Left renal pelvis (tissue), 4 donors: ENCODE data around the gene KHDRBS2. TPM values are rescaled to one million over a fixed set of nuclear protein-coding genes. Genes with fewer than 3 reads are reported as not detected.

Experiments
- DNase-seq, 4 donors: peaks; one replicate each; pipeline ENCODE4 v3.0.0-alpha.2; 2013; ENCODE audit warnings: low read depth in 4 of 4, low spot score in 3 of 4
- polyA plus RNA-seq, 4 donors: library from polyadenylated mRNA; unstranded; fragments of 120-200 nt; gene quantifications; one replicate each; pipeline ENCODE4 v1.2.1, GENCODE V29; 2013; ENCODE audit not compliant: insufficient read length in 4 of 4

The KHDRBS2 gene
- polyA plus RNA-seq, 4 donors, result 0.48 to 2.3 (median 2.1) TPM

DNA sequence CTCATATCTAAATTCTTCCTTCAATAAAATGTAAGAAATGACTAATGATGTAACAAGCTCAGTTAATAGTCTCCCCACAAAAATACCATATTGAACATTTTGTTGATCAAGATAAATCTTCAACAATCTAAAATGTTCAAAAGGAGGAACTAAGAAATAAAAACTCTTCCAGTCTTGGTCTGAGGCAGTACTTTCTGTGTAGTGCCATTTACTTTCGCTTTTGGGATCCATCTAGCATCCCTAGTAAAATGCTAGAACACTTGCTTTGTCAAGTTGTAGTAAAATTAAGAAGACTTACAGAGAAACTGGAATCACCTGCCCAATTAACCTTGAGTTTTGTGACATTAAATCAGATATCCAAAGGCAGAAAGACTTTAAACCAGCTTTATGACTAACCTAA is 246.4 kb downstream of the KHDRBS2 start:
- no peak for DNase-seq

DNA sequence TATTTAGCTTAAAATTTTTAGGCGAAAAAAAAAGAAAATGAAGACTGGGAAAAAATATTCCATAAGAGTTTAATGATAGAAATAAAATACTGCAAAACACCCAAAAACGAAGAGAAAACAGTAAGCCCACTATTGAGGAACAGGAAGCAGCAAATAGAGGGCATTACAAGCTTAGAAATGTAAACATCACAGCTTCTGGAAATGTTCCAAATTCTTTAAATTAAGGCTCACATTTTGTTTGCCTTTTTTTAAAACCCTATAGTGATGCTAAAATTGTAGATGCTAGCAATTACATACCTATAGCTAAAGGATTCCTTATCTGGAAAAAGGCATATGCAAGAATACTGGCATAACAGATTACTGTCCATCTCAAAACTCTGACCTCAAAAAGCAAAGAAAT is 248.6 kb downstream of the KHDRBS2 start:
- DNase-seq, result no peak

DNA sequence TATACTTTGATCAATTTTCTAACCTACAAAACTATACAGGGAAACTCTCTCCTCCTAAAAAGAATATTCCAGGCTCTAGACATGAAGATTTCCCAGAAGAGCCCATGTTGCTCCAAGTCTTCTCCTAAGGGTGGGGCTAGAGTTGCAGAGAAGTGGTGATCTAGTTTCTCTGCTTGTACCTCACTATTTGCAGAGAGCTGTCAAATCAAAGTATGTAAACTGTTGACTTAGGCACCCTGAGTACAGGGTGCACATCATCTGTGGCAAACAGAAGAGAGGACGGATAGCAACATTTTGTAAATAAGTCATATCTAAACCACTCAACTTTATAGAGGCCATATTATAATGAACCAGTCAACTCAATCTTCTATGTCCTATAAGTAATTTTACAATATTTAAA is 250.1 kb downstream of the KHDRBS2 start:
- no peak for DNase-seq

DNA sequence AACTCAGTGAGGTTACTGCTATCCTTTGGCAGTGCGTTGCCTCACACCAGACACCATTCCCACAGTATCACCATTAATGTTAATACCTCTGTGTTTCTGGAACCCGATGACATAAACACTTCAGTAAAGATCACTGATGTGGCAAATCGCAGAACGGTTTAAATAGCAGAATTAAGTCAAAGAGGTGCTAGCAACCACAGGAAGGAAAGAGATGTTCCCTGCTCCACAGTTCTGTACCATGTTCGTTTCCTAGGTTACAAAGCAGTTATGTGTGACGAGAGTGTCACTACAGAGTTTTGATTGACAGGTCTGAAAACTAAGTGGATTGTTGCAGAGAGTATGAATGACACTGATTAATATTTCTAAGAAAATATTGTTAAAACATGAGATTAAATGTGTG is 272.3 kb downstream of the KHDRBS2 start:
- DNase-seq, result no peak

DNA sequence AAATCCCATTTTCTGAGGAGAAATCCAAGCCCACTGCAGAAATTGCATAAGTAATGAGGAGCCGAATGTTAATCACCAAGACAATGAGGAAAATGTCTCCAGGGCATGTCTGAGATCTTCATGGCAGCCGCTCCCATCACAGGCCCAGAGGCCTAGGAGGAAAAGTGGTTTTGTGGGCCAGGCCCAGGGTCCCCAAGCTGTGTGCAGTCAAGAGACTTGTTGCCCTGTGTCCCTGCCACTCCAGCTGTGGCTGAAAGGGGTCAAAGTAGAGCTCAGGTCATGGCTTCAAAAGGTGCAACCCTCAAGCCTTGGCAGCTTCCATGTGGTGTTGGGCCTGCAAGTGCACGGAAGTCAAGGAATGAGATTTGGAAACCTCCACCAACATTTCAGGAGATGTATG is 276.6 kb downstream of the KHDRBS2 start:
- no peak for DNase-seq

DNA sequence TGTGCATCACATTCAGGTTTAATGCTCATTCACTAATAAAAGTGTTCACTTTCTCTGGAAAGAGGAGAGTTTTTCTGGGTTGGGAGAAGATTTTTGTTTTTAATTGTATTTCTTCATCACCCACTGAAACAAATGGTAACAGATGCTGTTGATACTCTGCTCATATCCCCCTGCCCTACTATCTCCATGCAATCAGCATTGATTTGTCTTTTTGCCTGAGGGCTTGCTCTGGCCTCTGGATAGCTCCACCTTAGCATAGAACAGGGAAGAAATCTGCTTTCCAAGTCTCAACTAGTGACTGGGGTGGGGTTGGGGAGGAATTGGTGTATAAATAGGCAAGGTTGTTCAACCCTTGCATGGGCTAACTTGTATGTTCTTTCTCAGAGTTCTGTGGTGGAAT is 296.4 kb downstream of the KHDRBS2 start:
- DNase-seq, result no peak

DNA sequence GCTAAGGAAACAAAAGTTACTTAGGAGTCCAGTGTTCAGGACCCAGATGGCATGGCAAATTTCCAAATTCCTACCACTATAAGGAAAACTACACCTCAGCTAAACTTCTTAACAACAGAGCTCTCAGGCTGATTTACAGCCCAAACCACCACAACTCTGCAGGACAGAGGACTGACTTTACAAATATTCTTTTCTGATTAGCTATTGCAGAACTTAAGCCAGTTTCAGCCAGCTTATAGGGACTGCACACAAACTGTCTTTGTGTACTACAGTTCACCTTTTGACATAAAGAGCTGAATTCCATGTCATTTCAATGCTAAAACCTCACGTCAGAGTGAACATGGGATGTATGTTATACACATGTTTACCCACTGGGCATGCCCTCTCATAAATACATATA is 305.4 kb downstream of the KHDRBS2 start:
- DNase-seq, result no peak

DNA sequence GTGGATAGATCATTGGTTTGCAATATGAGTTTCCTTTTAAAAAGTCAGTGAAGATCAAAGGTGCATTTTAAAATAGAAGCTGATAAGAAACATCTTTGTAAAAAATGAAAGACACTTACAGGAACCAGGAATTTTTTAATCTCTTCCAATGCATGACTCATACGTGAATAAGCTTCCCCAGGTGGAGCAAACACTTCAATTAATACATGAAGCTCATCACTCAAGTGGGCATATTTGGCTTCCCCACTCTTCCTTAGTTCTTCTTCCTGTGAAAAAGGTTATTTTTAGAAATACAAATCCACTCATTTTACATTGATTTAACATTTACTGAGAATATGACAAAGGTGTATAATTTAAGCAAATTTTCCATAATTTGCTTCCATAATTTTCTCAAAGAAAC is 308.1 kb downstream of the KHDRBS2 start:
- DNase-seq, result no peak

DNA sequence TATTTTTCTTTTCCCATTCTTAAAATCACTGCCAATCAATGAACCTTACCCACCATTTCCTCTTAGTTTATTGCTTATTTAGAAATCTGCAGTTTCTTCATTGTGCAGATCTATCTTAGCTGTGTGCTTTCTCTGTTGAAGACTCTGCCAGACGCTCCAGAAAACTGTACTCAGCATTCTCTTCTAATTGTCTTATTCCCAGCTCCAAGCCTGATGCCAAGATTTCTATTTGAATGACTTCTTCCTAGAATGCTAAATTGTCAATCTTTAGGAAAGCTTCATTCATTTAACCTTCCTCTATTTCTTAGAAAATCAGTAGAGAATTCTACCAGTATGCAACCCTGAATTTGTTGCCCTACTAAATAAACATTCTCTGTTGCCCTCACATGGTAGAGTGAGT is 308.9 kb downstream of the KHDRBS2 start:
- no peak for DNase-seq

DNA sequence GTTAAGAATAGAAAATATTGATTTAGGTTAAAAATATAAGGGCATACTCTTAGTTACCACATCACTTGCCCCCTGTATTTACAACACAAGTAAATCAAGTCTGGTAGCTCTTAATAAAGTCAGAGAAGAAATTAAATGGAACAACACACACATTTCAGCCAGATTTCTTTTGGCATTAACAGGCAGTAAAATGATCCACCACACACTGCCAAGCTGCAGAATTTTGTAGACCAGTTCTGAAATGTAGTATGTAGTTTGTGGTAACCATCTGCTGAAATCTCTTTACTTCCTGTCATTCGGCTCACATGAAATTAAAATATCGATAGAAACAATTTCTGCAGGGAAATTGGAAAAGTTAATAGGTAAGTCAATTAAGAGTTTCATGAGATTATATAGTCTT is 326.8 kb downstream of the KHDRBS2 start:
- no peak for DNase-seq

DNA sequence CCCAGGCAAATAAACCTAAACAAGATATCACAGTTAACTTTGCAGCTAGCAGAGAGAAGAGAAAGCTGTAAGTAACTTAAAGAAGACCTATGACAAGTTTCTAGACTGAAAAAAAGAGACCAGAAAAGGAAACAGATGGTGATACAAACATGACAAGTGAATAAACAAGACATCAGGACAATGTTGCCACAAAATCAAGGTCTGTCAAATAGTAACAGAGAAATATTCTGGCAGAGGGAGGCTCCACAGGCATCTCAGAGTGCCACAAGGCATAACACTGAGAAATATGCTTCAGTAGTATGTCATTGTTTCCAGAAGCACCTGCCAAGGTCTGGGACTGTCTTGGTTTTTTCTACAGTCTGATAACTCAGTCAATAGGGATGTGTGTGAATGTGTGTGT is 332.2 kb downstream of the KHDRBS2 start:
- no peak for DNase-seq

DNA sequence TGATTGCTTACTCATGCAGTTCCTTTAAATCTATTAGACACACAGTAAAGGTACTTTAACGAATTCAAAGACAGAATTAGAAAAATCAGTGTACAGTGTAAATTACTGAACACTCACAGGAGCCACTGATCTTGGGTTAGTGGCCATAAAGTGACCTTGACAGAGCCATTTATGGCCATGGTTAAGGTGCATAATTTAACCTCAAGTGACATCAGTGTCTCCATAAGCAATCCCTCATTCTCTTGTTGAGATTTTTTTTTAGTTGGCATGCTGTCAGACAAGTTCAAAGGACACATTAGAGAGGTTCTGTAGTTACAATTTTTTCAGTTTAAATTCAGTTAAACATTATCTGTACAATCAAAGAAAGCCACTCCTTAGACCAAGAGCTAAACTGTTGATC is 334.4 kb downstream of the KHDRBS2 start:
- no peak for DNase-seq

DNA sequence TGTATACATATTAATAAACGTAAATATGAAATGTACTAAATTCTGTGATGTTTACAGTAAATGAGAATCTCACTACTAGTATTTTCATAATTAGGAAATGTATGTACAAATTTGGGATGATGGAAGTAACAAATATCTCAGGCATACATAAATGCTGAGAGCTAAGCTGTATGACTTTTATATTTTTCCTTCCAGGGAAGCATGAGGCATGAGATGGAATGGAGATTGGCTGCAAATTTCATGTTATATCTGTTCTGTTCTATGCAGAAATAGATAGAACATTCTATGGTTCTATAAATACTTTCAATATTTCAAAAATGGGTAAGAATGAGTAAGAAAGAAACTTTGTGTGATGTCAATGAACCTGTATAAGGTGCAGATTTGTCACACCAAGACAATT is 335.2 kb downstream of the KHDRBS2 start:
- DNase-seq, result no peak

DNA sequence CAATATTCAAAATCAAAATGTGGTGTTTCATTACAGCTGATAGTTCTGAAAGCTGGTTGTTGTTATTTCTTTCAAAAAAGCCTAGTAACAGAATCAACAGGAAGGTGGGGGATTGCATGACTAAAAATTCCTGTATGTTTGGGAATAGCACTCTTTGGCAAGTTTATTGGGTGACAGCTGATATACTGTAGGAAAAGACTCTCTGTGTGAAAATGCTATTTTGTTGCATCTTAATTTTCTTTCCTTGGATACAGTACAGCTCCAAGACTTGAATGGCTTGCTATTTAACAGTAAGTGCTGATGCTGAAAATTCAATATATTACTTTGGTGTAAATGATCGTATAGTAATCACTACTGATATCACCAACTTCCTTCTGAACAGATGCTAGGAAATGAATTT is 336.1 kb downstream of the KHDRBS2 start:
- no peak for DNase-seq

DNA sequence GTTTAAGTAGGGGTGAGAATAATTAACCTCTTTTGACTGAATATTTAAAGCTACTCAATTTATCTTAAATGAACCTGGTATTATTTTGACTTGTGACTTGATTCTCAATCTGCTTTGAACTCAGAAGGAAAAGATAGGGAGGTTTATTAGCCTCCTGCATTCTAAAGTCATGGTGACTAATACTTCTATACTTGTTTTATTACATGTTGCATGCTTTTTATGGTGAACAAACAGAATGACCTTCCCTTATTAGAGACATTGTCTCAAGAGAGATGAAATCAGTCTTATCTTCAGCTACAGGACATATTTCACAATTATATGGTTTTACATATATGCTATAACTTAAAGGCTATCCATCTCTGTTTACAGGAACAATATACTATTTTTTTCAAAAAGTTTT is 336.9 kb downstream of the KHDRBS2 start:
- DNase-seq, result no peak

DNA sequence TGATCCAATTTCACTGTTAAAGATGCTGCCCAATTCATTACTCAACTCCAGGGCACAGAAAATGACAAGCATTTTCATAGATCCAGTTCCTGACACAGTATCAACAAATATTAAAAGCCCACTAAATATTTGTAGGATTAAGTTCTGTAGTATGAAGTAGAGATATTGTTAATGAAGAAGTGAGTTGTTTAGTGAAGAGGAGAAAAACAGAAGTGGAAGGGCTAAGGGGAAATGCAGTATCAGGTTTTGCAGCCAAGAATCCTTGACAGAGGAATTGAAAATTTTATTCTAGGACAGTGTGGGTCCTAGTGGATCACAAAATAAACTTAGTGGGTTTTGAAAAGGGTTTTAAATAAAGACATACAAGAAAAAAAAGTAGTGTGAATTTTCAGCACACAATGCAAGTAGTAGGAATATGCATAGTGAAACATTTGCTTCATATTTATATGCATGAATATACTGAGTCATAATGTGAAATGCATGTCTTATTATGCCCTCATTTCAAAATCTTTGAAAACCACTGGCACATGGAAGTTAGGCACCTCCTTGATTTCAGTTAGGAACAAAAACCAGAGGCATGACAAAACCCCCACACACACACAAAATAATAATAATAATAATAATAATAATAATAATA is 338.6 kb downstream of the KHDRBS2 start:
- DNase-seq, result no peak

DNA sequence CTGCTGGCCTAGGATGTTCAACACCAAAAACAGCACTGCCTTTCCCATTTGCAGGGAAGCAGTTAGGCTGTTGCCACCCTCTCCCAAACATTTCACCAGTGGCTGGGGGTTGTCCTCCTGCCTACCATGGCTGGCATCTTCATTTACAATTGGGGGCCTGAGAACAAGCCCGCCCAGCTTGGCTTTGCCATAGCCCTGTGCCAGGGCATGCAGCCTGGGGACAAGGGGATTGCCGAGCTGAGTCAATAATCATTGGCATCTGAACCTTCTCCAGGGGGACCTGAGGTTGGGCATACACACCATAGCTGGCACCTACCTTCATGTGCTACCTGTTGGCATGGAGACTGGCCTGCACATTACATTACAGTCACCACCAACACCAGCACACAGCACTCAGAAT is 345.1 kb downstream of the KHDRBS2 start:
- DNase-seq, result no peak

DNA sequence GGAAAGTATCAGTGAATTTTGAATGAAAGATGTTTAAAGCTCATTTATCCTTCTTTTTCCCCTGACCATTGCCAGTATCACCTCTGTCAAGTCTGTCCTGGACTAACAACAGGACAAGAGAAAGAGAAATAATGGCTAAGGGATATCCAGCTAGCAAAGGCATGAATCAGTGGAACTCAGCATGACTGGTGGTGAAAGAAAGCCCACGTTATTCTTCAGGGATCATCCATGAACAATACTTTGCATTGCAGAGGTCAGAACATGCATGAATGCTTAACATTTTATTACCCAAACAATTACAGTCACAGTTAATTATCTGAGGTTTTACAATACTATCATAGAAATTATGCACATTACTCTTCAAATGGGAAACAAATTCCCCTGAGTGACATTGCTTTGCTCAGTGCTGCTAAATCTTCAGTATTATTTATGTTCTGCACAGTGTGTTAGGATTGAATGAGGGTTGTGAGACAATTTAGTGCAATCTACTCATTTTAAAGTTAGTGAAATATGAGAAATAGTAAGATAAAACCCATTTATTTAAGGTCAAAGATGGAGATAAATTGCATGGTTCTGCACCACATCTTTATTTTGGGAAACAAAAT is 350.7 kb downstream of the KHDRBS2 start:
- DNase-seq, result no peak

DNA sequence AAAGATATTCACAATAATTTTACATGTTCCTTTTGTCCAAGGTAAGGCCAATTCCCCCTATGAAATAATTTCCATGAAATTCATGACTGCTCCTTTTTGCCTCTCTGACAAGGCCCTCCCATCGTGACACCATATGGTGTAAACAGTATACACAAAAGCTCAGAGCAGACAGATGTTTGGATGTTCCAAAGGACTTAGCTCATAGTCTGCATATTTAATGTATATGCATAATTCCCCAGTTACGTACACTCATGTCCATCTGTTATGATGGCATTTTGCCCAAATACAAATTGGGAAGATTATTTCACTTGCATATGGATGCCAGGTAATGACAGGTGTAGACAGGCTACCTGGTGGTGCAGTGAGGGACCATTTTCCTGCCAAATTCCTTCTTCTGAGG is 376.5 kb downstream of the KHDRBS2 start:
- no peak for DNase-seq

DNA sequence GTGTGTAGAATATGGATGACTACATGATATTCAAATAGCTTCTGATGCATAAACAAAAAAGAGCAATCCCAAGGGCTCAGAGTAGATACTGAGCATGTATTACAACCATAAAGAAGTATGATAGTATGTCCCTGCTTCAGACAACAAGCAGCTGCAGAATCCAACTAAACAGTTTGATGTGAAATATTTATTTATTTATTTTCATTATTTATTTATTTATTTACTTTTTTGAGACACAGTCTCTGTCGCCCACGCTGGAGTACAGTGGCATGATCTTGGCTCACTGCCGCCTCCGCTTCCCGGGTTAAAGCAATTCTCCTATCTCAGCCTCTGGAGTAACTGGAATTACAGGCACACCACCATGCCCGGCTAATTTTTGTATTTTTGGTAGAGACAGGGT is 384.3 kb downstream of the KHDRBS2 start:
- no peak for DNase-seq

DNA sequence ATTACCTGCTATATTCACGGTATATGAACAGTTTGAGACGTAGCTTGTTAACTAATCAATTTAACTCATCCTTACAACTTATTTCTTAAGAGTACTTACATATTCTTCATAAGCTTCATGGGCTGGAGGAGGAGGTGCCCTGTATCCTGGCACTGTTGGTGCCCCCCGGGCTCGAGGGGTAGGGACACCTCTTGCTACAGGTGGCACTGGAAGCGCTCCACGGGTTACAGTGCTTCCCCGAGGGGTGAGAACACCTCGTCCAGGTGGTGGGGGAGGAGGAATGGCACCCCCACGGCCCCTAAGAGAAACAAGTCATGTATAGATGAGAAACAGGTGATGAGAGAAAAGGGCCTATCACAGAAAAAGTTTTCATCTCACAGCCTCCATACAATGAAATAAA is 391.5 kb downstream of the KHDRBS2 start:
- no peak for DNase-seq

DNA sequence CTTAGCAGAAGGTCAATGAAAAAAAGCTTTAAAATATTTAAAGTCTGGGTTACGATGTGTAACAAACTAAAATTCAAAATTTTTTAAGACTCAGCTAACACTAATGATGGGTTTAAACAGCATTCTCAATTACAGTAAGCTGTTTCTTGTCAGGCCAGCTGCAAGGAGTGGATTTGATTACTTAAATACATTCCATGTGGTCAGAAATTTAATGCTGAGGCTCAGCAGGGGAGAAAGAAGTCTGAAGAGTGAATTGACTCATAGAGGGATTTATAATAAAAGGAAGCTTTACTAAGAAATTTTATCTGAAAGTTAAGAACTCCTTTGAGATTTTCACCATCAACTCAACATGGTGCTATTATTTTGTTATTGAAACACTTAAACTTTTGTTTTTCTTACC is 398.6 kb downstream of the KHDRBS2 start:
- no peak for DNase-seq
